Natural killer cell (primary cell): Measurements from ENCODE around the gene HLA-DRA. TPM values are rescaled to one million over a fixed set of nuclear protein-coding genes. Genes with fewer than 3 reads are reported as not detected.

Experiments used
- ATAC-seq, 3 donors: fragments of 150-1000 bp in 2 of 3; fragments of 200-7000 bp in 1 of 3; cut with Tn5 transposase; 1 replicate in 1 of 3; 2 replicates in 2 of 3; pipeline ENCODE4 v1.10.0; 2021; ENCODE audit warnings: mild to moderate bottlenecking in 2 of 3, moderate library complexity in 2 of 3
- DNase-seq, 2 donors: peaks; one replicate each; pipeline versions ENCODE4 v3.0.0 to v3.0.0-alpha.2; 2013 to 2021; ENCODE audit warnings: mixed read lengths in 1 of 2
- H3K27ac ChIP-seq: one replicate; pipeline ENCODE4 v1.5.1; 2013; ENCODE audit warnings: mild to moderate bottlenecking, low read length
- H3K27me3 ChIP-seq: one replicate; pipeline ENCODE4 v1.6.1; 2013; ENCODE audit warnings: low read length; ENCODE audit not compliant: control insufficient read depth, insufficient read depth
- H3K36me3 ChIP-seq: one replicate; pipeline ENCODE4 v1.6.1; 2013; ENCODE audit warnings: low read length; ENCODE audit not compliant: control insufficient read depth, insufficient read depth
- H3K4me1 ChIP-seq: one replicate; pipeline ENCODE4 v1.6.1; 2013; ENCODE audit warnings: low read length; ENCODE audit not compliant: control insufficient read depth, insufficient read depth
- H3K4me3 ChIP-seq: one replicate; pipeline ENCODE4 v1.5.1; 2013; ENCODE audit warnings: low read length
- H3K9me3 ChIP-seq: one replicate; pipeline ENCODE4 v1.6.1; 2013; ENCODE audit warnings: low read length; ENCODE audit not compliant: control insufficient read depth, insufficient read depth
- H3K27ac Mint-ChIP-seq, 2 donors: one replicate each; pipeline ENCODE4 v1.8.0; 2022; ENCODE audit warnings: mild to moderate bottlenecking in 2 of 2, mixed read lengths in 2 of 2, moderate library complexity in 1 of 2
- H3K27me3 Mint-ChIP-seq, 2 donors: one replicate each; pipeline ENCODE4 v1.8.0; 2022; ENCODE audit warnings: low read depth in 2 of 2, mixed read lengths in 2 of 2
- H3K36me3 Mint-ChIP-seq: one replicate; pipeline ENCODE4 v1.8.0; 2022; ENCODE audit warnings: mixed read lengths
- H3K4me1 Mint-ChIP-seq, 2 donors: one replicate each; pipeline ENCODE4 v1.8.0; 2022; ENCODE audit warnings: mixed read lengths in 2 of 2
- H3K4me3 Mint-ChIP-seq: one replicate; pipeline ENCODE4 v1.8.0; 2022; ENCODE audit warnings: mild to moderate bottlenecking, moderate library complexity, mixed read lengths
- H3K9me3 Mint-ChIP-seq, 2 donors: one replicate each; pipeline ENCODE4 v1.8.0; 2022; ENCODE audit warnings: mixed read lengths in 2 of 2
- intact Hi-C: fragments of 100-400 bp; cut with micrococcal nuclease; formaldehyde crosslinking; loops from one replicate; pipeline ENCODE4 v1.14.2; 2022
- total RNA-seq, 4 donors: library from RNA; stranded (reverse); fragments of 120-200 nt in 1 of 4; gene quantifications; one replicate each; pipeline versions ENCODE4 v1.2.3 to v1.2.4, GENCODE V29; 2013 to 2022
- TF ChIP-seq, protein P1 (sequence below): fragments of 200-600 bp; IDR thresholded peaks from one replicate; pipeline ENCODE4 v1.8.0; 2022; ENCODE audit warnings: antibody characterized with exemption

The HLA-DRA gene
- total RNA-seq, 3 donors from 2014 or later (not counting 1 experiment from before 2014, with no cell fraction given), result 49.9 to 160 (median 123) TPM

DNA sequence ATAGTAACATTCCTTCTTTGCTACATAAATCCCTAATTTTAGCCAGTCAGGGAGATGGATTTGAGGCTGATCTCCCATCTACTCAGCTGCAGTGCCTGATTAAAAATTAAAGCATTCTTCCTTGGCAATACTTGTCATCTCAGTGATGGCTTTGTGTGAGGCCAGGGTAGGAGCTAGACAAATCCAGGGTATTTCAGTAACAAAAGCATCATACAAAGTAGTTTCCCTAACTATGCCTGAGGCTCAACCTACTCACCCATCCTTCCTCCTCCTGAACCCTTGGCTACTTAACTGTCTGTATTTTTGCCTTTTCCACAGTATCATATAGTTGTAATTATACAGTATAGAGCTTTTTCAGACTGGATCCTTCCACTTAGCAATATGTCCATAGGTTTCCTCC is 52.7 kb downstream of the HLA-DRA start:
- TF ChIP-seq, protein P1, sequence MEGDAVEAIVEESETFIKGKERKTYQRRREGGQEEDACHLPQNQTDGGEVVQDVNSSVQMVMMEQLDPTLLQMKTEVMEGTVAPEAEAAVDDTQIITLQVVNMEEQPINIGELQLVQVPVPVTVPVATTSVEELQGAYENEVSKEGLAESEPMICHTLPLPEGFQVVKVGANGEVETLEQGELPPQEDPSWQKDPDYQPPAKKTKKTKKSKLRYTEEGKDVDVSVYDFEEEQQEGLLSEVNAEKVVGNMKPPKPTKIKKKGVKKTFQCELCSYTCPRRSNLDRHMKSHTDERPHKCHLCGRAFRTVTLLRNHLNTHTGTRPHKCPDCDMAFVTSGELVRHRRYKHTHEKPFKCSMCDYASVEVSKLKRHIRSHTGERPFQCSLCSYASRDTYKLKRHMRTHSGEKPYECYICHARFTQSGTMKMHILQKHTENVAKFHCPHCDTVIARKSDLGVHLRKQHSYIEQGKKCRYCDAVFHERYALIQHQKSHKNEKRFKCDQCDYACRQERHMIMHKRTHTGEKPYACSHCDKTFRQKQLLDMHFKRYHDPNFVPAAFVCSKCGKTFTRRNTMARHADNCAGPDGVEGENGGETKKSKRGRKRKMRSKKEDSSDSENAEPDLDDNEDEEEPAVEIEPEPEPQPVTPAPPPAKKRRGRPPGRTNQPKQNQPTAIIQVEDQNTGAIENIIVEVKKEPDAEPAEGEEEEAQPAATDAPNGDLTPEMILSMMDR, result no peak
- Histone ChIP-seq H3K4me3 (no peak overlapping the region), H3K4me1 (no peaks in the 10 kb centered on the region), H3K36me3 (no peaks in the 10 kb centered on the region), H3K27me3 (no peaks in the 10 kb centered on the region), H3K9me3 (no peaks in the 10 kb centered on the region), H3K27ac (no peak overlapping the region)
- Mint-ChIP-seq H3K4me1 (no peaks in the 10 kb centered on the region), H3K36me3 (no peaks in the 10 kb centered on the region), H3K27ac (no peak overlapping the region), H3K9me3 (no peaks in the 10 kb centered on the region), H3K4me3 (no peak overlapping the region), H3K27me3 (peaks cover 3 to 36% of the 10 kb centered on the region in 2 donors)
- ATAC-seq (no peak), DNase-seq (no peak)
- intact Hi-C loops, result loop anchor here (5.0 kb wide), 1 partner anchor 45 kb away; no protein-coding TSS in a partner anchor

Other genes starting within 250 kb of the HLA-DRA start
- gene PBX2, start 249.7 kb upstream of the HLA-DRA start, total RNA-seq, result 100 to 1,000 TPM; 111 to 116 (median 112) TPM
- gene GPSM3, start 247.2 kb upstream of the HLA-DRA start, total RNA-seq, result 100 to 1,000 TPM; 216 to 240 (median 221) TPM
- 1 to 10 TPM; 2.6 to 4.8 (median 2.7) TPM for gene NOTCH4, start 215.8 kb upstream of the HLA-DRA start, total RNA-seq
- gene TSBP1, start 68.0 kb upstream of the HLA-DRA start, total RNA-seq, result not detected
- not detected for gene BTNL2, start 32.7 kb upstream of the HLA-DRA start, total RNA-seq
- gene HLA-DRB5, start 90.4 kb downstream of the HLA-DRA start, total RNA-seq, result 10 to 100 TPM; 17.9 to 48.5 (median 25.6) TPM
- gene HLA-DRB1, start 150.0 kb downstream of the HLA-DRA start, total RNA-seq, result 100 to 1,000 TPM in 1 of 3 donors, 10 to 100 TPM in 2; 42.8 to 123 (median 53.9) TPM
- gene HLA-DQA1, start 197.5 kb downstream of the HLA-DRA start, total RNA-seq, result 10 to 100 TPM in 2 of 3 donors, 1 to 10 TPM in 1; 7.0 to 46.7 (median 39.9) TPM
- gene HLA-DQB1, start 226.8 kb downstream of the HLA-DRA start, total RNA-seq, result 10 to 100 TPM; 24.8 to 97.3 (median 25.5) TPM